ACC112 (cell line): ENCODE measurements around the gene OXSR1.

Experiments
- H2AFZ ChIP-seq: fragments of 200-600 bp; sonication (generic); one replicate; pipeline ENCODE4 v1.6.0; 2017; ENCODE audit warnings: antibody characterized with exemption, low read length; ENCODE audit not compliant: unreplicated experiment
- H3K27ac ChIP-seq: fragments of 200-600 bp; sonication (generic); 2 replicates; pipeline ENCODE4 v1.5.1; 2014; ENCODE audit warnings: low read depth, mild to moderate bottlenecking, antibody characterized with exemption, low read length, moderate library complexity
- H3K27me3 ChIP-seq: fragments of 200-600 bp; sonication (generic); 2 replicates; pipeline ENCODE4 v1.6.1; 2014; ENCODE audit warnings: mild to moderate bottlenecking, antibody characterized with exemption, low read length, moderate library complexity, mixed read lengths; ENCODE audit not compliant: insufficient read depth
- H3K36me3 ChIP-seq: fragments of 200-600 bp; sonication (generic); 2 replicates; pipeline ENCODE4 v1.6.1; 2016; ENCODE audit warnings: mild to moderate bottlenecking, antibody characterized with exemption, low read length, moderate library complexity, mixed read lengths; ENCODE audit not compliant: insufficient read depth
- H3K4me1 ChIP-seq: fragments of 200-600 bp; sonication (generic); one replicate; pipeline ENCODE4 v1.6.1; 2016; ENCODE audit warnings: low read length, mixed read lengths; ENCODE audit not compliant: insufficient read depth, unreplicated experiment, control insufficient read depth
- H3K4me3 ChIP-seq: fragments of 200-600 bp; sonication (generic); 2 replicates; pipeline ENCODE4 v1.5.1; 2014; ENCODE audit warnings: mild to moderate bottlenecking, low read depth, low read length
- H3K79me2 ChIP-seq: fragments of 200-600 bp; sonication (generic); one replicate; pipeline ENCODE4 v1.6.0; 2016; ENCODE audit warnings: low read length; ENCODE audit not compliant: control insufficient read depth, unreplicated experiment, insufficient read depth

The OXSR1 gene

DNA sequence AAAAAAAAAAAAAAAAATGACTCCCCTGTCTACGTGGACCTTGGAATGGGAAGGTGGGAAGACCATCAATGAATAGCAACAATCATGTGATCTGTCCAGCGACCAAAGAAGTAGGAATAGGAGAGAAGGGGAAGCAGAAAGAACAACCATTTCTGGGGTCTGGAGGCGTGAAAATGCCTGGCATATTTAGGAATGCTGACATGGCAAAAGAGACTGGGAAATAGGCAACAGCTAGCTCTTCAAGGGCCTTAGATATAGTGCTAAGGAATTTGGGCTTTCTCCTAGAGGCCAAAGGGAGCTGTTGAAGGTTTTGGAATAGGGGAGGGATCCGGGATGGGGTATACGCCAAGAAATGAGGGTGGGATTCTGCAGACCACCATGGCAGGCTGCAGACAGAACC lies 106.2 kb downstream of the OXSR1 start:
- H3K4me1 ChIP-seq = no peaks in the 10 kb centered on the region
- H2AFZ ChIP-seq = no peak overlapping the region
- H3K36me3 ChIP-seq = peaks cover 4% of the 10 kb centered on the region; the same call in 1 of the 2 replicates
- no peaks in the 10 kb centered on the region for H3K27me3 ChIP-seq
- H3K79me2 ChIP-seq = no peaks in the 10 kb centered on the region
- no peak overlapping the region for H3K4me3 ChIP-seq
- H3K27ac ChIP-seq = no peak overlapping the region

GRCh38 chr3:38274864-38275649 lies 109.7 kb downstream of the OXSR1 start:
- Histone ChIP-seq H3K27me3 (no peaks in the 10 kb centered on the region), H3K4me3 (no peak overlapping the region), H3K4me1 (no peaks in the 10 kb centered on the region), H3K27ac (no peak overlapping the region), H3K36me3 (peaks cover 4% of the 10 kb centered on the region; the same call in 1 of the 2 replicates), H2AFZ (no peak overlapping the region), H3K79me2 (no peaks in the 10 kb centered on the region)

DNA sequence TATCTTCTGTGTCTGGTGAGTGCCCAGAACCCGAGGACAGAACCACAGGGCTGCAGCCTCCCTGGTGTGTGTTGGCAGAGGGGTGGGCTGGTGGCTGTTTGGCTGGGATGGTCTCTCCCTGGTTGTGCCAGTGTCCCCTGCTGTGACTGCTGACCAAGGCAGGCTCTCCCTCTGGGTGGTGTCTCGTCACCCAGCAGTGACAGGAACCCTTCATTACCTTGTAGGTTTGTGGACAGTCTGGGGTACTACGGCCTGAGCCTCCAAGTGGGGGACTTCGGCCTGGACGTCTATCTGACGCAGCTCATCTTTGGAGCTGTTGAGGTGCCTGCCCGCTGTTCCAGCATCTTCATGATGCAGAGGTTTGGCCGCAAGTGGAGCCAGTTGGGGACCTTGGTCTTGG lies 110.3 kb downstream of the OXSR1 start:
- Histone ChIP-seq H3K79me2 (no peaks in the 10 kb centered on the region), H3K4me3 (no peak overlapping the region), H3K4me1 (no peaks in the 10 kb centered on the region), H2AFZ (no peak overlapping the region), H3K27ac (no peak overlapping the region), H3K27me3 (no peaks in the 10 kb centered on the region), H3K36me3 (peaks cover 4% of the 10 kb centered on the region; the same call in 1 of the 2 replicates)

- H3K27ac ChIP-seq = no peak overlapping the region
- peaks cover 4% of the 10 kb centered on the region; the same call in 1 of the 2 replicates for H3K36me3 ChIP-seq
- H3K79me2 ChIP-seq = no peaks in the 10 kb centered on the region
- H3K4me3 ChIP-seq = no peak overlapping the region
- H2AFZ ChIP-seq = no peak overlapping the region
- H3K4me1 ChIP-seq = no peaks in the 10 kb centered on the region
- H3K27me3 ChIP-seq = no peaks in the 10 kb centered on the region
These were observed 111.0 kb downstream of the OXSR1 start for GRCh38 chr3:38276081-38276916.

GRCh38 chr3:38276917-38277630 lies 111.7 kb downstream of the OXSR1 start:
- Histone ChIP-seq H3K79me2 (no peaks in the 10 kb centered on the region), H2AFZ (no peak overlapping the region), H3K4me1 (no peaks in the 10 kb centered on the region), H3K27ac (no peak overlapping the region), H3K36me3 (peaks cover 4% of the 10 kb centered on the region; the same call in 1 of the 2 replicates), H3K4me3 (no peak overlapping the region), H3K27me3 (no peaks in the 10 kb centered on the region)

DNA sequence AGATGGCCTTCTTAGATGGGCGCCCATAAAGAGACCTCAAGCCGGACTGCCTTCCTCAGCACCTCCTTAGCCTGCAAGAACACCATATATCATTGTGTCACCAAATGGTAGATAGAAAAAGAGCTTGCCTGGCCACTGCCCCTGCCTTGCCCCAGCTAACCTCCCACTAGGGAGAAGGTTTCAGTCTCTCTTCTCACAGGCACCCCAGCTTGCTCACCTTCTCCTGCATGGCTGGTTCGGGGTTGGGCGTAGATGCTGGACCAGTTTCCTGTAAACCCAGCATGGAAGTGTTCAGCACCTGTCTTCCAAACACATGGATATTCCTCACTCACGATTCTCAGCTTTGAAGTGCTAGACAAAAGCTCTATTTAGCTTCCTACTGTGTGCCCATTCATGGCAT lies 113.5 kb downstream of the OXSR1 start:
- Histone ChIP-seq H3K27ac (no peak overlapping the region), H3K36me3 (peaks cover 4% of the 10 kb centered on the region; the same call in 1 of the 2 replicates), H2AFZ (no peak overlapping the region), H3K27me3 (no peaks in the 10 kb centered on the region), H3K4me3 (no peak overlapping the region), H3K4me1 (no peaks in the 10 kb centered on the region), H3K79me2 (no peaks in the 10 kb centered on the region)

GRCh38 chr3:38281895-38282686 lies 116.8 kb downstream of the OXSR1 start, which contains the start of gene SLC22A14:
Gene SLC22A14 (plus strand): TSS chr3:38282294. CDS start chr3:38306027, 23,733 bp downstream.
- no peaks in the 10 kb centered on the region for H3K27me3 ChIP-seq
- no peaks in the 10 kb centered on the region for H3K79me2 ChIP-seq
- H3K27ac ChIP-seq = no peak within 1 kb of the TSS
- no peaks in the 10 kb centered on the region for H3K36me3 ChIP-seq
- H2AFZ ChIP-seq = no peak within 1 kb of the TSS
- no peak within 1 kb of the TSS for H3K4me3 ChIP-seq
- H3K4me1 ChIP-seq = no peaks in the 10 kb centered on the region

- Histone ChIP-seq H3K4me1 (no peaks in the 10 kb centered on the region), H3K79me2 (no peaks in the 10 kb centered on the region), H3K27ac (no peak overlapping the region), H3K4me3 (no peak overlapping the region), H2AFZ (no peak overlapping the region), H3K36me3 (no peaks in the 10 kb centered on the region), H3K27me3 (no peaks in the 10 kb centered on the region)
These were observed 118.7 kb downstream of the OXSR1 start for GRCh38 chr3:38283810-38284755.

DNA sequence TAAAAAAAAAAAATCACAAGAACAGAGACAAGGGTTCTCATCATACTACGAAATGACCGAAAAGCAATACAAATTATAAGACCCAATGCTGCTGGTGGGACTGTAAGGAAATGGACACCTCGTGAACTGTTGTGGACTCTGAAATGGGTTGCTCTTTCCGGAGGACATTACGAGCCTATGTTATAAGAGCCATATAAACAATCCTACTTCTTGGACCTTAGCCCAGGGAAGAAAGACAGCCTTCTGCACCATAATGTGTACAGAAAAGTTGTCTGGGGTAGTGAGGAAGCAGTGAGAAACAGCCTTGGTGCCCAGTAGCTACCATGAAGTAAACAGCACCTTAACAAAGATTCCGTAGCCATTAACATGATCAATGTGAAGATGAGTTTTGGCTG lies 119.4 kb downstream of the OXSR1 start:
- H2AFZ ChIP-seq = no peak overlapping the region
- no peaks in the 10 kb centered on the region for H3K36me3 ChIP-seq
- no peak overlapping the region for H3K27ac ChIP-seq
- no peaks in the 10 kb centered on the region for H3K4me1 ChIP-seq
- H3K4me3 ChIP-seq = no peak overlapping the region
- no peaks in the 10 kb centered on the region for H3K27me3 ChIP-seq
- H3K79me2 ChIP-seq = no peaks in the 10 kb centered on the region
